Cerebellar nuclear complex (tissue), 1 donor: Measurements from ENCODE around the gene CNOT1.

Experiments
- DNase-seq, 2 experiments: peaks; one replicate each; lab custom pipeline; 2025; lab: John Stamatoyannopoulos, UW

CNOT1 gene

DNA sequence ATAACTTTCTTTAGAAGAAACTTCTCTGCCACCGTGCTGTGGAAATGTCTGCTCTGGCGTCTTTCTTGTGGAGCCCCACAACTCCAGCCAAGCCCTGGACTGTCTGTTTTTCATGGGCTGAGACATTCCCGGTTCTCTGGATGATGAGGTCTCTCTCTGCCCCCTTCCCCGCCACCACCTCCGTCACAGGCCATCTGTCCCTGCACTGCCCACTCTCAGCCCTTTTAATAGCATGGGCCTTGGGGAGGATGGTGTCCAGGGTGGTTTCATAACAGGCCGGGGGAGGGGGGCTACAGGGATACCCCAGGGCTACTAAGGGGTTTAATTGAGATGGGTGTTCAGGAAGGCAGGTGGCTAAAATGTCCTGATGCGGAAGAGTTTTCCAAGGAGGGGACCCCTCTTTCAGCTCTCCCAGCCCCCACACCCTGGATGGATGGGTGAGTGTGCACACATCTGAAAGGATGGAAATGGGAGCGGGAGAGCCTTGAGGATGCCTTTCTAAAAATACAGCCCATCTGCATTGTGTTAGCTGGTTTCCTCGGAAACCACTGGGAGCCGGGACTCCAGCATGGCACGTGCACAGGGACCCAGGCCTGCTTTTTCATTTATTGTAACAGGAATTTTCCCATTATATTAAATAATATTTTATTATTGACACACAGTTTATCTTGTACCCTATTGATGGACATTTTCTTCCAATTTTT lies 144.3 kb downstream of the CNOT1 start:
- DNase-seq: no peak

- no peak for DNase-seq
Measured at GRCh38 chr16:58481931-58482330, 147.7 kb downstream of the CNOT1 start.

GRCh38 chr16:58481226-58481869 lies 148.3 kb downstream of the CNOT1 start:
- no peak for DNase-seq

- DNase-seq: no peak
Measured at GRCh38 chr16:58478427-58478826, 151.2 kb downstream of the CNOT1 start.

DNA sequence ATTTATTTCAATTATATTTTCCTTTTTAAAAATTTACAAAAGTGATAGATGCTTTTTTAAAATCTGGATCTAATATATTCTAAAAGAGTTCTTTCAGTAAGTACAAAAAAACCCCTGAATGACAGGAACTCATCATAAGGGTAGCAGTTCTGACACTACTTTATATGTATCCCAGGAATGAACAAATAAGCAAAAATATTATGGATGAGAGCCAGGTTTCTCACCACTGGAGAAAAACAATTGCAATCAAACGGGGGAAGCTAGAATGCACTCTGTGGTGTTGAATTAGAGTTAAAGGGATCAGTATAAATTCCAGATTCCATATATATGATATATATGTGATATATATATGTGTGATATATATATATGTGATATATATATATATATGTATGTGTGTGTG lies 152.8 kb downstream of the CNOT1 start:
- DNase-seq: no peak

DNA sequence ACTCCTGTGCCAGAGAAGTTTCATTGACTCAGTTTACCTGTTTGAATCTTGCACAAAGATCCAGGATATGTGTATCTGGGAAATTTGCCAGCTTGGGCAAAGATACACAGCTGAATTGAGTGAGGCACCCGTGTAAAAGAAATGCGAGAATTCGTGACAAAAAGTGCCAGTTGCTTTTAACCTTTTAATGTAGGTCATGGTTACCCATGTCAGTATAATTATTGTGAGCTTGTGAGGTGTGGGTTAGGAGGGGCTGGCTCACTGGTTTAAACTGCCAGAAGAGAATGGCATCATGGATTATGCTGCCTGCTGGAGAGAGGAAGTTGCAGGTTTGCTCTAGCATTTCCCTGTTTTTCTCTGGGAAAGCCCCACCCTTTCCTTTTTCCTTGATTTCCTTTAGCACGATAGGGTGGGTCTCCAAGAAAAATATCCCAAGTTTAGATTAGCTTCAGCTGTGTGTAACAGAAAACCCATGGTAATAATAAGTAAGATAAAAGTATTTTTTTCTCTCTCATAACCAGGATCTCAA lies 154.5 kb downstream of the CNOT1 start:
- DNase-seq: no peak

- DNase-seq: no peak
Measured at GRCh38 chr16:58474296-58474695, 155.3 kb downstream of the CNOT1 start.

DNA sequence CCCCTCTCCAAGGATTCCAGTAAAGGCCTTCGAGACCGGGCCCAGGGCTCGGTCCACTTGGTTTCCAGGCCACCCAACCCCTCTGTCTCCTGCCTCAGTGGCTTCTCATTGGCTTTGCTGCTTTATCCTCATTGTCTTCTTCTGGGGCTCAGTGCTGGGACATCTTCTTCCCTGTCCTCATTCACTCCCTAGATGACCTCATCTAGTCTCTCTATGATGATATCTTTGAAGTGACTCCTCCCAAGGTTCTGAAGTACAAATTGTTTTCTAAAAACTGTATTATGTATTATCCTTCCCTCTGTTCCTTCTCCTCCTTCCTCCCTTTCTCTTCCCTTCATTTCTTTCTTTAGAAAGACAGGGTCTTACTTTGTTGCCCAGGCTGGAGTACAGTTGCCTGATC lies 156.8 kb downstream of the CNOT1 start:
- no peak for DNase-seq

- DNase-seq: no peak
Measured at GRCh38 chr16:58472266-58472665, 157.4 kb downstream of the CNOT1 start.

DNA sequence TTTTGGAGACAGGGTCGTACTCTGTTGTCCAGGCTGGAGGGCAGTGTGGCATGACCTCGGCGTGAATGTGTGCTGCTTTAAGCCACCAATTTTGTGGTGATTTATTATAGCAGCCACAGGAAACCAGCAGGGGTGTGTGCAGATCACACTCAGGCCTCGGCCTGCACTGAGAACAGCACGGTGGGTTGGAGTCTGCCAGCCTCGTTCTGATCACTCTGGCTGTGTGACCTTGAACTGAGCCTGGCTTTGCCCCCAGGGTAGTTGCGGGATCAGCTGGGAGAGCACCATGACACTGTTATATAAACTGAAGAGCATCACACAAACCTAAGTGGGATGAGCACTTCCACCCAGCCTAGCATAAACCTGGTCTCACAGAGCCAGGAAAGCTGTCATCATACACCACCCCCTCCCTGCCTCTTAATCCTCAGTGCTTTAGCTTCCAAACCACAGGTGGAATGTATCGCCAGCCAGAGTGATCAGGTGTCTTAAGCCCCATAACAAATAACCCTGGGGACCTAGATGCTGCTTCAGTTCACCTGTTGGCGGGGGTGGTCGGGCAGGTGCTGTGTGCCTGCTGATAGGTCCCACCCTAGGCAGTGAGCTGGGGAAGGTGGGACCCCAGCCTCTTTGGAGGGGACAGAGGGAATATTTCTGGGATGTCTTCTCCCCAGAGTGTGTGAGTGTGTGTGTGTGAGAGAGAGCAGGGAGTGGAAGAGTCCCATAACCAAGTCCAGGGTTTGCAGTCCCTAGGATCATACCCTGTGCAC lies 158.2 kb downstream of the CNOT1 start:
- DNase-seq: no peak
